ENCODE data around the gene LCNL1.

LCNL1 gene

DNA sequence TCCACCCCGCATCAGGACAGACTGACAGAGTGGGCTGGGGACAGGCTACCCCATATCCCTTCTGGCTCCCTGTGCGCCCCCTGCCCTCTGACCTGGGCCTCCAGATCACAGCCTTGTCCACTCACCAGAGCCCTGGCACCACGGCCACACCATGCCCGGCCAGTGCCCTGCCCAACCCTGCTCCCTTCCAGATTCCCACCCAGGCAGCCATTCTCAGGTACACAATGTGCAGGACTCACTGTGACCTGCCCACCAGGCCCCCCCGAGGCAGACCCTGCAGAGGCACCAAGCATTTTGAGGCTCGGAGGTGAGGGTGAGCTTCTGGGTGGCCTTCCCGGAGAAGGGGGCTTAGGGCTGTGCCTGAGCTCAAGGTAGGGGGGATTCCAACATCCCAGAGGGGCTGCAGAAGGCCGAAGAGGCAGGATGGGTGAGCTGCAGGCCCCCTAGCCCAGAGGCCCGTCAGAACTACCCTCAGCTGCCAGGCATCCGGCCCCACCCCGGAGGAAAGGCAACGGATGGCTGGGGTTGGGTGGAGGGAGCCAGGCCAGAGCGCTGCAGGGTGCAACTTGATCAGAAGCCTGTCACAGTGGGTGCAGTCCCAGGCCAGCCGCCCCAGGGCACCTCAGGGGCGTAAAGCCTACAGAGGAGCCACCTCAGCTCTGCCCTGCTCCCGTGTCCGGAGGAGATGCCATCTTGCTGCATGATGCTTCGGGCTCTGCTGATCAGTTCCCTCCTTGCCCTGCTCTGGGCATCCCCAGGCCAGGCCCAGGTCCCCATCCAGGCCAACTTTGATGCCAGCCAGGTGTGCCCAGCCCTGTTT is at the start of gene LCNL1:
Gene LCNL1, plus strand, starts transcription at position 762 of the 820 bp plus-strand sequence. CDS start 594 bp downstream, outside the sequence.
- no peak for DNase-seq (ENCODE audit: low read depth in 1 of 2, low spot score in 1 of 2)

DNA sequence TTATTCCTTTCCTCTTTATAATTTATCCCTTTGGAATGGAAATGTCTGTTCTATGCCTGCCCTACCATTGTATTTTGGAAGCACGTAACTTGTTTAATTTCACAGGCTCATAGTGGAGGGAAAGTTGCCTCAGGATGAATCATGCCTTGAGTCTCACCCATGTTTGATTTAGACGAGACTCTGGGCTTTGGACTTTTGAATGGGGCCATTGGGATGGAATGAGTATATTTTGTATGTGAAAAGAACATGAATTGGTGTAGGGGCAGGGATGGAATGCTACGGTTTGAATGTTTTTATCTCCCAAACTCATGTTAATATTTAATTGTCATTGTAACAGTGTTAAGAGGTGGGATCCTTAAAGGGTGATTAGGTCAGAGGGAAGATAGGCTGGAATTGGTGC is 48.5 kb upstream of the LCNL1 start:
- no peak for DNase-seq (ENCODE audit: low read depth in 1 of 2, low spot score in 1 of 2)

DNA sequence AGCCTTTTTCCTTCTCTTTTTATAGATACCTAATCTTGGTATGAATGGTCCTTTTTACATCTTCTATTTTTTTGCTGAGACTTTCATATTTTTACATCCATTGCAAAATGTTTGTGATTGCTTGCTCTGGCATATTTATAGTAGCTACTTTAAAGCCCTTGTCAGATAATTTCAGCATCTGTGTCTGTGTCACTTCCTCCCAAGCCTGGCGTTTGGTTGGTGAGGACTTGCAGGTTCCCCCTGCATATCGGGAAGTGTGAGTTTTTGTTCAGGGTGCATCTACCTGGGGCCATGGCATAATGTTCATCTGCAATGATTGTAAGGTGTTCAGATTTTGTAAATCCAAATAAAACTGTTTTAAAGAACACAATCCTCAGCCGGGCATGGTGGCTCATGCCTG is 47.1 kb upstream of the LCNL1 start:
- no peak for DNase-seq (ENCODE audit: low read depth in 1 of 2, low spot score in 1 of 2)

DNA sequence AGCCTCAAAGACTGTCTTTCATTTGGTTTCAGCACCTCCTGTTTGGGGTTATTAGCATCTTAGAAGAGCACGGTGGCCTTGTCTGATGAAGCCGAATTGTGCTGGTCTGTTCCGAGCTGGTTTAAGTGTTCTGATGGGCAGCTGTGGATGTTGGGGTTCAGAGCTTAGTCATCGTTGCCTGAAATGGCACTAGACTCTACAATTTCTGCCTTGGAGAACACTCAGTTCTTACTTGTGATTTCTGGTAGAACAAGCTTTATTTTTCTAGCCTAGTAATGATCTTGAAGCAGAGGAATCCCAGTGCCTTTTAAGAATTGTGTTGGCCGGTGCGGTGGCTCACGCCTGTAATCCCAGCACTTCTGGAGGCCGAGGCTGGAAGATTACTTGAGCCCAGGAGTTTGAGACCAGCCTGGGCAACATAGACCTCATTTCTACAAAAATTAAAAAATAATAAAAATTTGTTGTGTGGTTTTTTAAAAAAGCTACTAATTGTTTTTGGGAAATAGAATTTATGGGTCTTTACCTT is 46.1 kb upstream of the LCNL1 start:
- DNase-seq (ENCODE audit: low read depth in 1 of 2, low spot score in 1 of 2): no peak

DNA sequence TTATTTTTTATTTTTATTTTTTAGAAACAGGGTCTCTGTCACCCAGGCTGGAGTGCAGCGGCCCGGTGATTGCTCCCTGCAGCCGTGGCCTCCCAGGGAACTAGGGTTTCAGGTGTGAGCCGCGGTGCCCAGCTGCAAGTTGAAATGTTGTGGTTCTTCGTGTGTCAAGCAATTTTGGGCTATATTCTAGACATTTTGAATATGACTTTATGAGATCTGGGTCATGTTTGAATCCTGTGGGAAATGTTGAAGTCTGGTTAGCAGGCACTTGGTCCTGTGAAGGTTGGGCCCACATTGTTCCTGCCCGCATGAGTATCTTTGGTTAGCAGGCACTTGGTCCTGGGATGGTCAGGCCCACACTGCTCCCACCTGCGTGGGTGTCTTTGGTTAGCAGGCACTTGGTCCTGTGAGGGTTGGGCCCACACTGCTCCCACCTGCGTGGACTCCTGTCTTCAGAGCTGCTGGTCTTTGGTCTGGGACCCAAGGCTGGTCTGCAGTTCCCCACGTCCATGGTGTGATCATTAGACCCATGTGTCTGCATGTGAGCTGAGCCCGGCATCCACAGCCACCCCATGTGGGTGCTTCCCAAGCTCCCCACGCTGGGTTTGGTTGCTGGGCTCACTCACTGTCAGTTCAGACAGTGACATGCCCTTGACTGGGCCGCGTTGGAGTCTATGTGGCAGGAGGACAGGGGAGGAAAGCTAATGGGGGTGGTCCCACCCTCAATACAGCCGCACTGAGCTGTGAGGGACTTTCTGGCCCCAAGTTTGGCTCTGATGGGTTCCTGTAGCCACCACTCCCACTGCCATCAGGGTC is 45.4 kb upstream of the LCNL1 start:
- DNase-seq (ENCODE audit: low read depth in 1 of 2, low spot score in 1 of 2): no peak

DNA sequence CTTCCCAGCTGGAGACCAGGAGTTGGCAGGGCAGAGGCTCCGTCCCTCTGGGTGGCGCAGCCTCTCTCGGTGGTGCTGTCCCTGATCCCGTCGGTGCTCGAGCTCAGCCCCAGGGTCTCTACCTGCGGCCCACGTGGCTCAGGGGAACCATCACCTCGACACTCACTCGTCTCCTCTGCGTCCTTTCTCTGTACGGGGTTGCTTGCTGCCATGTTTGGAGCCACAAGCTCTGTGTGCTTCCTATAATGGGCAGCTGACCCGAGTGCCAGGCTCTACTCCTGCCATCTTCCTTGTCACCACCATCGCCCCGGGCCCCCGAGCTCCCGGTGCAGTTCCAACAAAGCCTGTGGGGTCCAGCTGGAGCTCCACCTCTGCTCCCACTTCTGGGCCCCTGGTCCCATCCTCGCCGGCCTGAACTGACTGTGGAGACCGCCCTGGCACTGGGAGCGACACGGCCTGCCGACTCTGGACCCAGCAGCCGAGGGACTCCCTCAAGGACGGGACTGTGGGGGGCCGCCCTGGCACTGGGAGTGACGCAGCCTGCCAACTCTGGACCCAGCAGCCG is 43.3 kb upstream of the LCNL1 start:
- DNase-seq (ENCODE audit: low read depth in 1 of 2, low spot score in 1 of 2): no peak

DNA sequence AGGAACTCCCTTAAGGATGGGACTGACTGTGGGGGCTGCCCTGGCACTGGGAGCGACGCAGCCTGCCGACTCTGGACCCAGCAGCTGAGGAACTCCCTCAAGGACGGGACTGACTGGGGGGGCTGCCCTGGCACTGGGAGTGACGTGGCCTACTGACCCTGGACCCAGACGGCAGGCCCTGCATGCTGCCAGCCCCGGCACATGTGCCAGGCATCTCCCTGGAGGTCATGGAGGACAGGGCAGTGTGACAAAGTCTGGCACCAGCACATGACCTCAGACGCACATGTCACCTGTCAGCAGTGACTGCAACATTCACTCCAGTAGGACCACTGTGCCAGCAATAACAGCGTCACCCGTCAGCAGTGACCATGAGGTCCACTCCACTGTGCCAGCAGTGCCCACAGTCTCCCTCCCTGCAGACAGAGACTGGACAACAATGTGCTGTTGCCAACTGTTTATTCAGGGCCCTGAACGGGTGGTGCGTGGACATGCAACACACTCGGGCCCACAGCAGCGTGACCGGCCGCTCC is 42.7 kb upstream of the LCNL1 start:
- DNase-seq (ENCODE audit: low read depth in 1 of 2, low spot score in 1 of 2): no peak

DNA sequence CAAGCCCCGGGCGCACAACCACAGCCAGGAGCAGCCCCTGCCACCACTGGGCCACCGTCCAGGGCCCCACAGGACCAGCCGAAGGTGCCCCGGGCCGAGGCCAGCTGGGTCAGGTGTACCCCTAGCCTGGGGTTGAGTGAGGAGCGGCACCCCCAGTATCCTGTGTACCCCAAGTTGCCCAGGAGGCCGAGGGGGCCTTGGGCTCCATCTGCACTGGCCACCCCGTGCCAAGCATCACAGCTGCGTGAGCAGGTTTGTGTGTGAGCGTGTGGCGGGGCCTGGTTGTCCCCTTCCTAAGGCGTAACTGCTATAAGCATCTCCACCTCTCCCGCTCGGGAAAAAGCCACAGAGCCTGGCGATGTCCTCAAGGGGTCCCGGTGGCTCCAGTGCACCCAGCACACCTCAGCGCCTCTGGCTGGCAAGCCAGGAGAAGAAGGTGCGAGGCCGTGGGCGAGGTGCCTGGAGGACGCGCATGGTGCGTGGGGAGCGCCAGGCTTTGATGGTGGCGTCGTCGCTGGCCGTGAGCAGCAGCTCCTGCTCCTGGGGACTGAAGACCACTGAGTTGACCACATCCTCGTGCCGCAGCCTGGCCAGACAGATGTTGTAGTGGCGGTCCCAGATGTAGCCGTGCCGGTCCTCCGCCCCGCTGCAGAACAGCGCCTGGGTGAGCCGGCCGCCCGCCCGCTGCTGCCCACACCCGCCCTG is 42.1 kb upstream of the LCNL1 start:
- no peak for DNase-seq (ENCODE audit: low read depth in 1 of 2, low spot score in 1 of 2)

DNA sequence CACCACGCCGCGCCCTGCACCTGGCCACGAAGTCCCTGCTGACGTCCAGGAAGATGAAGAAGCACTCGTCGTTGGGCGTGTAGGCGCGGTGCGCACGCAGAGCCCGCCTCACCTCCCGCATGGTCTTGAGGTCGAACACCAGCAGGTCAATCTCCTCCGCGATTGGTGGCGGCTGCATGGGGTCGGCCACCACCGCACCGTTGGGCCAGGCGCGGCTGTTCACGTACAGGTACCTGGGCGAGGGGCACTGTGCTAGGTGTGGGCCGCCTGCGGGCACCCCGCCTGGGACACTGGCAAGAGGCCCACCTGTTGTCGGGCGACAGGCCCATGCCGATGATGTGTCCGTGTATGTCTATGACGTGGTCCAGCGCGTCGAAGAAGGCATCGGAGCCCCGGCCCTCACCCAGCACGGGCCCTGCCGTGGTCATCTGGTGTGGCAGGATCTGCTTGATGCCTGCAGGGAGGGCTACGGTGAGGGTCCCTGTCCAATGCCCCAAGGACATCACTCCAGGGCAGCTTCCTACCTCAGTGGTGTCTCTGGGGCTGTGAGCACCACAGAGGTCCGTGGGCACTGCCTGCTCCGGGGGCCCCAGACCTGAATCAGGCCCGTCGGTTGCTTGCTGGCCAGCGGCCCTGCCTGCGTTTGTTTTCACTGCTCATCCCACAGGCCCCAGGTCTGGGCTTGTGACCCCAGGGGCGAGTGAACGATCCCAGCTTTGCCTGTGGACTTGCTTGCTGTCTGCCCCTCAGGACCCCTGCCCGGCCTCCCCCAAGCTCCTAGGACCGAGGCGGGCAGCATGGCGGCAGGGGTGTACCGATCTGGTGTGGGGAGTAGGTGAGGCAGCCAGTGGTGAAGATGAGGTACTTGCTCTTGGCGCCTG is 41.3 kb upstream of the LCNL1 start:
- no peak for DNase-seq (ENCODE audit: low read depth in 1 of 2, low spot score in 1 of 2)

DNA sequence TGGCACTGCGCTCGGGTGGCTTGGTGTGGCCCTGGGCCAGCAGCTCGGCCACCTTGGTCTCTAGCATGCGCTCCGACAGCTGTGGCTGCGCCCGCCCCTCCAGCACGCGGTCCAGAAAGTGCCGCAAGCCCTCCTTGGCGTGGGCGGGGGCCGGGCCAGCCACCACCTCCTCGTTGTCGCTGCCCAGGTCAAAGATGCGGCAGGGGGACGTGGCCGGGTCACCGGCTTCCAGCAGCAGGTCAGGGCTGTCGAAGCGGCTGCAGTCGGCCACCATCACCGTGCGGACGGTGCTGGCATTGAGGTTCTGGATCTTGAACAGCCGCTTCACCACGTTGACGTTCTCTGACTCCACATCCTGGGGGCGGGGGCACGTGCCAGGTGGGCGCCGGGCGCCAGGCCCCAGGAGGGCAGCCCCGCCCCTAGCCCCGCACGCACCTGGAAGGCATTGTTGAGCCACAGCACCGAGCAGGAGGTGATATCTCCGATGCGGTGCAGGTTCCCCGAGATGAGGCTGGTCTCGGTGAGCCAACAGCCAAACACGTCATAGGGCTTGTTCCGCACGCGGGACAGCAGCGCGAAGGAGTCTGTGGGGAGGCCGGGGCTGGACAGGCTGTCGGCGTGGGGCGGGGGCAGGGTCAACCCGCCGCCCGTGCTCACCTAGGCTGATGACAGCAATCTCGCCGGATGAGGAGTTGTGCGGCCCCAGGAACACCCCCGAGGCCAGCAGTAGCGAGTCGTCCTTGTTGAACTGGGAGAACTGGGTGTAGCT is 40.5 kb upstream of the LCNL1 start:
- no peak for DNase-seq (ENCODE audit: low read depth in 1 of 2, low spot score in 1 of 2)

DNA sequence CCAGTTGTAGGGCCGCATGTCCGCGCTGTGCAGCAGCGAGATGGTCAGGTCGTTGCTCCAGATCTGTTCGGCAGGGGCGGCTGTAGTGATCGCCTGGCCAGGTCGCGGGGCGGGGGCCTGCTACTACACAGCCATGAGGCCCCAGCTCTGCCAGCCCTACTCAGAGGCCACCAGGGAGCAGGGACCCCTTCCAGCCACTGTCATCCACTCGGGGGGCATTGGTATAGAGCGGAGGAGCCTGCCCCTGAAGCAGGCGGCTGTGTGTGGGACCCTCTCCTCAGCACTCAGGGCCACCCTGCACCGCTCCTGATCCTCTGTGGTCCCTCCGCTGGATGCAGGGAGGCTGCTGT is 39.9 kb upstream of the LCNL1 start:
- no peak for DNase-seq (ENCODE audit: low read depth in 1 of 2, low spot score in 1 of 2)

DNA sequence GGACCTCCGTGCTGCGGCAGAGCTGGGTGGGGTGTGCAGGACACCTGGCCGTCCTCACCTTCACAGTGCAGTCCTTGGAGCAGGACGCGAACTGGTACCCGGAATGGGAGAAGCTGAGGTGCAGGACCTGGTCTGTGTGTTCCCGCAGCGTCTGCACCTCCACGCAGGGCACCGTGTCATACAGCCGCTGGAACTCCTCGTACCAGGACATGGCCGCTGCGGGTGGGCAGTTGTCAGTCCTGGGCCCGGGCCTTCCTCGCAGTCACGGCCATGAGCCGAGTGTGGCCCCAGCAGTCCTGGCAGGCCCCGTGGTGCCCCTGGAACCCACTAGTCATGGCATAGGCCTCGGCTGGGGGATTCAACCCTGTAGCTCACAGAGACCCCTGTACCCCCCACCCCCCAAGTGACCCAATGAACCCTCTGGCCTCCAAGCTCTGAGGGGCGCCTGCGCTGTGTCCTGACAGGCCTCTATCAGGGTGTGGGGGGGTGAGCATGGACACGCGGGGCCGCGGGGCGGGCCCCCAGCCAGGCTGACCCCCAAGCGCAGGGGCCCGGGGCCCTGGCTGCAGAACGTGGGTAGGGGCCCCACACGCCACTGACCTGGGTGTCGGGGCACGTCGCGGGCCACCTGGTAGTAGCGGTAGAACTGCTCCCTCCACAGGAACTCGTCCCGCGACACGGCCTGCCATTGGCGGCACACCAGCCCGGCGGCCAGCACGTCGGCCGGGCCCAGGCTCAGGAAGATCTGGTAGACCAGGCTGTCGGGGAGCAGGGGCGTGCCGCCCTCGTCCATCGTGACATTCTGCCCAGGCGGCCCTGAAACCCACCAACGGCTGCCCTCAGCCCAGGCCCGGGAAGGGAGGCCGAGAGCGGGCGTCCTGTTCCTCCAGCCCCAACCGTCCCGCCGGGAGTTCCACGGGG is 39.2 kb upstream of the LCNL1 start:
- no peak for DNase-seq (ENCODE audit: low read depth in 1 of 2, low spot score in 1 of 2)

DNA sequence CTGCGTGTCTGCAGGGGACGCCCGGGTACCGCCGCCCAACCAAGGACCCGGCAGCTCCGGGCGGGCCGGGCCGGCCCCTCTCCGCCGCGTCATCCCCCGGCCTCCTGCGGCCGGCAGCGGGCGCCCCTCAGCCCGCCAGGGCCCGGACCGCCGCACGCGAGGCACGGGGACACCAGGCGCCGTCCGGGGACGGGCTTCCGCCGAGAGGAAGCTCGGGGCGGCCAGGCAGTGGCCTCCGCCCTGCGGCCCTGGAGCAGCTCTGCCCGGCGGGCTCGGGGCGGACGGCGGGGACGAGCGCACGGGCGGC is 38.6 kb upstream of the LCNL1 start:
- peak in 1 of 2 donors; percentile 24 for DNase-seq (ENCODE audit: low read depth in 1 of 2, low spot score in 1 of 2)

DNA sequence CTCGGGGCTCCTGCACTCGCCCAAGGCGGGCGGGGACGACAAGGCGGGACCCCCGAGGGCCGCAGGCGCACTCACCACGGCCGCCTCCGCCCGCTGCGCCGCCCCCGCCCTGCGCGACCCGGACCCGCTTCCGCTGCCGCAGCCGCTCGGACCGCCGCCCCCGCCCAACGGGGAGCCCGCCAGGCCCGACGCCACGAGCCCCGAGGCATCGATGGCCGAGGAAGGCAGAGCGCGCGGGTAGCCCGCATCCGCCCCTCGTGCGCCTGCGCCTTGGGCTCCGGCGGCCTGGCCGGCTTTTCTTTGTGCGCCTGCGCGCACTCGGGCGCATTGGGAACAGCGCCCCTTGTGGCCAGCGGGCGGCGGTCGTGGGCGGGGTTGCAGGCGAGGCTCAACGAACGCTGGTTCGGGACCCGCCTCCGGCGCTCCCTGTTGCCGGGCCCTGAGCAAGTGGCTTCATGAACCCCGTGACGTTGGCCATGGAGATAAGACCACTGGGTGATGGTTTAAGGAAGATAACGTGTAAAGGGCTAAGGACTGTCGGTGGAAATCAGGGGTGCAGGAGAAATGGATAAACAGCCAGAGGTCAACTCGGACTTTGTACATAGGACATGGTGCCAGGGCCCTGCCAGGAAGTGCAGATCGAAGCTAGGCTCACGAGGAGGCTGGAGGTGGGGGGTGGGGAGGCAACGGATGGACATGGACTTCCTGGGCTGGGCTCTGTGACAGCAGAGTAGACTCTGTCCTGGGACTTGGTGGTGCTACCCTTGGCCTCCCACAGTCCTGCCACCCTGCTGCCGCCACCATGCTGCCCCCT is 38.1 kb upstream of the LCNL1 start, which contains the start of the genes C8G and FBXW5:
Gene C8G, plus strand, starts transcription at position 725 of the 814 bp plus-strand sequence. Its CDS starts 78 bp downstream, at position 803.
Gene FBXW5, minus strand, starts transcription at position 220 of the 814 bp plus-strand sequence. CDS start 655 bp downstream, outside the sequence.
- peak; percentile 91 to 93 for DNase-seq (ENCODE audit: low read depth in 1 of 2, low spot score in 1 of 2)

DNA sequence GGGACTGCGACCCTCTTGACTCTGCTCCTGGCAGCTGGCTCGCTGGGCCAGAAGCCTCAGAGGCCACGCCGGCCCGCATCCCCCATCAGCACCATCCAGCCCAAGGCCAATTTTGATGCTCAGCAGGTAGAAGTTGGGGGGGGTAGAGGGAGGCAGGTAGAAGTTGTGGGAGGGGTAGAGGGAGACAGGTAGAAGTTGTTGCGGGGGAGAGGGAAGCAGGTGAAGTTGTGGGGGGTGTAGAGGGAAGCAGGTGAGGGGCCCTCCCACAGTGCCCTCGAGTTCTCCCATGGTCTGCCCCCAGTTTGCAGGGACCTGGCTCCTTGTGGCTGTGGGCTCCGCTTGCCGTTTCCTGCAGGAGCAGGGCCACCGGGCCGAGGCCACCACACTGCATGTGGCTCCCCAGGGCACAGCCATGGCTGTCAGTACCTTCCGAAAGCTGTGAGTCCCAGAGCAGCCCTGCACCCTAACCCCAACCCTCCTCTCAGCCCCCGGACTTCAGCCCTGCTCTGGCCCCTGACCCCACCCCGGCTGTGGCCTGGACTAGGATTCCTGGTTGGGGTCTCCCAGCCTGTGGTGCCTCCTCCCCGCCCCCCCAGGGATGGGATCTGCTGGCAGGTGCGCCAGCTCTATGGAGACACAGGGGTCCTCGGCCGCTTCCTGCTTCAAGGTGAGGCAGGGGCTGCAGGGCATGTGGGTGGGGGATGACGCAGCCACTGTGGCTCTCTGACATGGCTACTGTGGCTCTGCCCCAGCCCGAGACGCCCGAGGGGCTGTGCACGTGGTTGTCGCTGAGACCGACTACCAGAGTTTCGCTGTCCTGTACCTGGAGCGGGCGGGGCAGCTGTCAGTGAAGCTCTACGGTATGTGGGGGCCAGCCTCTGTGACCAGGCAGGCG is 37.2 kb upstream of the LCNL1 start:
- DNase-seq (ENCODE audit: low read depth in 1 of 2, low spot score in 1 of 2): no peak

Data from stimulated activated CD4-positive, alpha-beta T cell treated with anti-CD3 and anti-CD28 coated beads, Interleukin-15, amount 100 ng/mL, for 1 hour (primary cell).